ENCODE results near the gene LARP7.
"Not testable (repeated sequence)": the region's sequence is repeated elsewhere in the genome, so short reads cannot be mapped to it uniquely, and the experiment has no call there.

The LARP7 gene

GRCh38 chr4:112636688-112637551 is at the start of gene LARP7, which contains the start of gene ZGRF1:
TSS of gene LARP7 (plus strand) at chr4:112637143. CDS start at chr4:112644670, 7,527 bp downstream.
TSS of gene ZGRF1 (minus strand) at chr4:112636909. CDS start at chr4:112633176, 3,733 bp downstream.
- FAIRE-seq: peak; percentile 98
- DNase-seq (ENCODE audit: insufficient read length, low spot score): peak; percentile 62

DNA sequence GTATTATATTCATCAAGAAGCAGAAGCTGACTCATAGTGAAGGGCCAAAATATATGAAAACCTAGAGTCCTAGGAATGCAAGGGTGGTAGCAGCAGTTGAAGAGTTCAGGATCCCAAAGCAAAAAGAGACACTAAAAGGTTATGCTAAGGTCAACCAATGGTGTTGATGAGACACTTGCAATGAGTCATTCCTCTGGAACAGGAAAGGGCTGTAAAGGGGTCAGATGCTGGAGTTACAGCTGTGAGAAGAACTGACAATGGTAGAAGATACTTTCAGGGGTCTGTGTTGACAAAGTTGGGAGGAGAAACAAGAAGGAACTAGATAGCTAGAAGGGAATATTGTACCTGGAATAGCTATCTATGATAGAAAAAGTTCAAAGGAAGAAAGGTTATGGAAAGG is 47.7 kb upstream of the LARP7 start:
- DNase-seq (ENCODE audit: insufficient read length, low spot score): no peak
- no peak for FAIRE-seq

DNA sequence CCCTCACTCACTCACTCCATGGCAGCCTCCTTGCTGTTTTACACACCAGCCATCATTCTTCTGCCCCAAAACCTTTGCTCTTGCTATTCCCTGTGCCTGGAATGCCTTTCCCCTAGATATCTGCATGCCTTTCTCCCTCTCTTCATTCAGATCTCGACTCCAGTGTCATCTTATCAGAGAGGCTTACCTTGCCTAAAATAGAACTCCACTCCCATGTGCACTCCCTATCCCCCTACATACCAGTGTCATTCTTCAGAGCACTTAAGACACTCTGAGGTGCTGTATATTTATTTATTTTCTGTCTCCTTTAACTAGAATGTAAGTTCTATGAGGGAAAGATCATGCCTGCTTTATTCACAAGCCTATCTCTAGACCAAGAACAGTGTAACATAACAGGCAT is 45.4 kb upstream of the LARP7 start:
- DNase-seq (ENCODE audit: insufficient read length, low spot score) (no peak), FAIRE-seq (no peak)

GRCh38 chr4:112592717-112593116 is 44.2 kb upstream of the LARP7 start:
- no peak for DNase-seq (ENCODE audit: insufficient read length, low spot score)

DNA sequence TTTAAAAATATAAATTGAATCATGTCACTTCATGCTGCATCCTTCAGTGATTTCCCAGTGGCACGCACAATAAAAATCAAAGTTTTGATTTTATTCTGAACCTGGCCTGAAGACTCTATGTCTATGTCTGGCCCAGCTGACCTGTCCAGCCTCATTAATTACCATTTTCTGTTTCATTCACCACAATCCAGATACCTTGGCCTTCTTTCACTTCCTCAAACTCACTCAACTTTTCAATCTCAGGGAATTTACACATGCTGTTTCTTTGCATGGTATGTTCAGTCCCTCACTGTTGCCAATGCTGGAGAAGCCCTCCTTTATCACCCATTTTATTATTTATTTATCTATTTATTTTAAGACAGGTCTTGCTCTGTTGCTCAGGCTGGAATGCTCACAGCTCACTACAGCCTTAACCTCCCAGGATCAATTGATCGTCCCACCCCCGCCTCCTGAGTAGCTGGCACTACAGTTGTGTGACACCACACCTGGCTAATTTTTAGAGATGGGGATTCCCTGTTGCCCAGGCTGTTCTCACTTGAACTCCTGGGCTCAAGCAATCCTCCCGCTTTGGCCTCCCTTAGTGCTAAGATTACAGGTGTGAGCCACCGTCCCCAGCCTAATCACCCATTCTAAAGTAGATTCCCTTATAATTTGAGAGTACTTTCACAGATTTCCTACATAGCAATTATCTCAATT is 43.4 kb upstream of the LARP7 start:
- peak; percentile 18 for FAIRE-seq
- DNase-seq (ENCODE audit: insufficient read length, low spot score): no peak

More at GRCh38 chr4:112592717-112593116, 44.2 kb upstream of the LARP7 start:
- FAIRE-seq: no peak

DNA sequence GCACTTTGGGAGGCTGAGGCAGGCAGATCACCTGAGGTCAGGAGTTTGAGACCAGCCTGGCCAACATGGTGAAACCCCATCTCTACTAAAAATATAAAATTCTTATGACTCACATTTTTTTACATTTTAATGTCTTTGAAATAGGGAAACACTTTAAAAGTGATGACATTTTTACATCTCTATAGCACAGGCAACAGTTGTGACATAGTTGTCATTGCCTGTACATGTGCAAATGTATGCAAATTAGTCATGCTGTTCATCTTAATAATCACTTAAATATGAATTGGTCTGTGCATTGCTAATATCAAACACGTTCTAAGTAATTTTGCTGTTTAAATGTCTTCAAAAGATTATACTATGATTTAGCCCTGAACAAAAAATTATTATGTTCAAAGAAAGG is 42.0 kb upstream of the LARP7 start:
- FAIRE-seq: no peak
- no peak for DNase-seq (ENCODE audit: insufficient read length, low spot score)

DNA sequence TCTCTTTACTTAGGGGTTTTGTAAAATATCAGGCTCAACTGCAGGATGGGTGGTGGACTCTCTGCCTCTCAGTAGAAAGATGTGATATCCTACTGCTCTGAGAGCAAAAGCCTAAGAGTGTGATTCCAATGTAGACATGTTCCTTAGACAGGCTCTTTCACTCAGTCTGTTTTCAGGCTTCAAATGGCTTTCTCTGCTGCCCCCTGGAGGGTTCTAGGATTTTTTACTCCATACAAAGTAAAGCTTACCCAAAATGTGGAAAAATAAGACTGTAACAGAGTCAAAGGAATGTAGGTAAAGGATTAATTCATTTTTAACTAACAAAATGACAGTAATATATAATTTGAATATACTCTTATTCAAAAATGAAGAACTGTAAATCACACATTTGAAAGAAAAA is 32.4 kb upstream of the LARP7 start:
- DNase-seq (ENCODE audit: insufficient read length, low spot score): peak; percentile 28
- peak; percentile 93 for FAIRE-seq

GRCh38 chr4:112612814-112613213 is 24.1 kb upstream of the LARP7 start:
- not testable (repeated sequence) for FAIRE-seq

GRCh38 chr4:112616984-112617383 is 20.0 kb upstream of the LARP7 start:
- FAIRE-seq: no peak
- DNase-seq (ENCODE audit: insufficient read length, low spot score): no peak

More at GRCh38 chr4:112612814-112613213, 24.1 kb upstream of the LARP7 start:
- not testable (repeated sequence) for DNase-seq (ENCODE audit: insufficient read length, low spot score)

DNA sequence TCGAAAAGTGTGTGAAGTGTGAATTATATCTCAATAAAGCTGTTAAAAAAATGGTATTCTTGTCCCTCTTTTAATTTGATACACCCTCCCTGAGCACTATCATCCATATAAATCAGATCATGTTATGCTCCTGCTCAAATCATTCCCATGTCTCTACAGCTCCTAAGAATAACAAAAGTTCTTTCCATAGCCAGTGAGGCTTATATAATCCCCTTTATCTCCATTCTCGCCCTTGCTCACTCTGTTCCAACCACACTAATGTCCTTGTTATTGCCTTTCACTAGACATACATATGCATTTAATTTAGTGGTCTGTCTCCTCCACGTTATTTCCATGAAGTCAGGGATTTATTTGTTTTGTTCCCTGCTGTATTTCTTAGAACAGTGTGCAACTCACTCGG is 10.7 kb upstream of the LARP7 start:
- FAIRE-seq: no peak
- no peak for DNase-seq (ENCODE audit: insufficient read length, low spot score)

DNA sequence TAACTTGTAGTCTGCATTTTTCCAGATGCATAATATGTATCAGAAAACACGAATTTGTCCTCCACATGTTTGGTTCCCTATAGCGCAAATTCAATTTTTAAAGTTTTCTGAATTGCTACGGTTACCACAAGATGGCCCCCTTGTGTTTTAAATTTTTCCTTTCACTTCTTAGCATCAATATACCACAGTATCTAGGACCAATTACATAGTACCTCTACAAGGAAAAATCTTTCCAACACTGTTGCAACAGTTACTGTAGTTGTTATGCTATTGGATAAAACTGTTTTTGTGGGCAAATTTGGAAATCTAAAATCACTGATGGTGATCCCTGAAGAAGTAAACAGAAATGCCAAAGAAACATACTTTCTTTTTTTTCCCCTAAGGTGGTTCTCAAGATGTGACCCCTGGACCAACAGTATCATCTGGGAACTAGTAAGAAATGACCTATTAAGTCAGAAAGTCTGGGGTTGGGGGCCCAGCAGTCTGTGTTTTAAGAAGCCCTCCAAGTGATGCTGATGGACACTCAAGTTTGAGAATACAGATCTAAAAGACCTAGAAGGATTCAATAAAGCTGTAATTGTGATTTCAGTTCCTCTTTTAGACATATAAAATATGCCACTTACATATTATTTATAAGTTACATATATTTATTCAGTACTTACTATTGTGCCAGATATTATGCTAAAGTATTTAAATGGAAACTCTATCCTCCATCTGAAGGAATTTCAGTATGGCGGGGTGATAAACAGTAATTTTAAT is 3.3 kb upstream of the LARP7 start:
- DNase-seq (ENCODE audit: insufficient read length, low spot score) (no peak), FAIRE-seq (peak; percentile 84)

GRCh38 chr4:112637552-112637866 is 566 bp downstream of the LARP7 start:
- FAIRE-seq: no peak

GRCh38 chr4:112642526-112642925 is 5.6 kb downstream of the LARP7 start:
- no peak for DNase-seq (ENCODE audit: insufficient read length, low spot score)
- no peak for FAIRE-seq

More at GRCh38 chr4:112637552-112637866, 566 bp downstream of the LARP7 start:
- no peak for DNase-seq (ENCODE audit: insufficient read length, low spot score)

- DNase-seq (ENCODE audit: insufficient read length, low spot score); FAIRE-seq: not testable (repeated sequence)
These were observed 7.9 kb downstream of the LARP7 start for GRCh38 chr4:112644595-112645535.

DNA sequence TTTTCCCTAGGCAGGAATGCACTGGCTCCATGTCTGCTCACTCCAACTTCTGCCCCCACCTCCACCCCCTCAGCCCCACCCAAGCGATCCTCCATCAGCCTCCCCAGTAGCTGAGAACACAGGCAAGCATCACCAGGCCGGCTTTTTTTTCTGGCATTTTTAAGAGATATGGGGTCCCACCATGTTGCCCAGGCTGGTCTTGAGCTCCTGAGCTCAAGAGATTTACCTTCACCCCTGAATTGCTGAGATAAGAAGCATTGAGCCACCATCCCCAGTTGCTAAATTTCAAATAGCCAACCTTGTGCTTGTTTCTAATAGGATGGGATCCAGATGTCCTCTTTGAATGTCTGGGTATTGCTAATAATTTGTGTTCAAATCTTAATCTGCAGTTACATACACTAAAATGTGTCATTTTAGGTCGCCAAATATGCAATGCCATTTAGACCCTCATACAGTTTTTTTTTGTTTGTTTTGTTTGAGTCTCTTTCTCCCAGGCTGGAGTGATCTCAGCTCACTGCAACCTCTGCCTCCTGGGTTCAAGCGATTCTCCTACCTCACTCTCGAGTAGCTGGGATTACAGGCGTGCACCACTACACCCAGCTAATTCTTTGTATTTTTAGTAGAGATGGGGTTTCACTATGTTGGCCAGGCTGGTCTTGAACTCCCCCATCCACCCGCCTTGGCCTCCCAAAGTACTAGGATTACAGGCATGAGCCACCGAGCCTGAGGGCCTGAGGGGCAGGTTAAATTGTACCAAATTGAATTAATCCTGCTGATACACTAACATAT is 8.8 kb downstream of the LARP7 start:
- DNase-seq (ENCODE audit: insufficient read length, low spot score): no peak
- no peak for FAIRE-seq

- no peak for FAIRE-seq
- DNase-seq (ENCODE audit: insufficient read length, low spot score): no peak
These were observed 9.9 kb downstream of the LARP7 start for GRCh38 chr4:112646632-112647537.

DNA sequence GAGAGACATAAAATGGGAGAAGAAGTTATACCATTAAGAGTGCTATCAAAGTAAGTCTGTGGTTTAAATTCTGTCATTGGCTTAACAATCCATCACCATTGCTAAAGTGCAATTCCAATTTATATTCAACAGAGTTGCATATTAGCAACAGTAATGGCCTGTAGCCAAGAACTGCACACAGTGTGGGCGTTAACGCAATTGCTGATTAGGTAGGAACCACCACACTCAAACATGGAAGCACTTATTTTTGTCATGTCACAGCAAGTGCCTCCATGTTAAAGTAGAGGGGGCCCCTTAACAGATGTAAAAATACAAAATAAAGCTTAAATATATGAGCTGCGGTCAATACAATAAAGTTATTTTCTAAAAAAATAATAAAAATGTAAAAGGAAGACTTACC is 10.8 kb downstream of the LARP7 start:
- FAIRE-seq (no peak), DNase-seq (ENCODE audit: insufficient read length, low spot score) (no peak)
